CD4-positive, alpha-beta T cell (primary cell): ENCODE data around the gene SLC7A6. TPM values are rescaled to one million over a fixed set of nuclear protein-coding genes. Genes with fewer than 3 reads are reported as not detected.

Experiments used
- ATAC-seq: fragments of 200-7000 bp; cut with Tn5 transposase; one replicate; pipeline ENCODE4 v1.10.0; 2022; ENCODE audit warnings: mild to moderate bottlenecking; ENCODE audit not compliant: poor library complexity
- CTCF ChIA-PET: fragments of 350-600 bp; sonication (Branson Sonifier 250); formaldehyde crosslinking; loops from one replicate; lab custom pipeline; 2021; ENCODE audit warnings: antibody characterized with exemption, inconsistent platforms; lab: Charles Lee
- POLR2A ChIA-PET: fragments of 350-600 bp; sonication (Branson Sonifier 250); formaldehyde crosslinking; loops from one replicate; lab custom pipeline; 2021; ENCODE audit warnings: antibody characterized with exemption, inconsistent platforms; lab: Charles Lee
- DNase-seq, 14 experiments: peaks; one replicate each; pipeline ENCODE4 v3.0.0-alpha.2; 2013 to 2020; ENCODE audit warnings: mixed read lengths in 2 of 14
- H3K27ac ChIP-seq, 2 donors: one replicate each; pipeline versions ENCODE4 v1.5.1 to v1.7.0; 2013; ENCODE audit warnings: low read length in 2 of 2, low read depth in 1 of 2, mild to moderate bottlenecking in 1 of 2
- H3K27me3 ChIP-seq, 2 experiments: 1 replicate in 1 of 2; 2 replicates in 1 of 2; pipeline versions ENCODE4 v1.6.1 to v1.7.0; 2013; ENCODE audit warnings: low read length in 2 of 2, control low read depth in 1 of 2, mild to moderate bottlenecking in 1 of 2, moderate library complexity in 1 of 2; ENCODE audit not compliant: insufficient read depth in 2 of 2, control insufficient read depth in 1 of 2
- H3K36me3 ChIP-seq: one replicate; pipeline ENCODE4 v1.6.1; 2013; ENCODE audit warnings: low read length, control low read depth; ENCODE audit not compliant: insufficient read depth
- H3K4me1 ChIP-seq: one replicate; pipeline ENCODE4 v1.6.1; 2013; ENCODE audit warnings: low read length, control low read depth; ENCODE audit not compliant: insufficient read depth
- H3K4me3 ChIP-seq: one replicate; pipeline ENCODE4 v1.5.1; 2013; ENCODE audit warnings: mild to moderate bottlenecking, low read length, moderate library complexity
- H3K9me3 ChIP-seq, 2 experiments: 1 replicate in 1 of 2; 2 replicates in 1 of 2; pipeline versions ENCODE4 v1.6.1 to v1.7.0; 2013; ENCODE audit warnings: low read length in 2 of 2, mild to moderate bottlenecking in 2 of 2, control low read depth in 1 of 2, moderate library complexity in 1 of 2; ENCODE audit not compliant: control insufficient read depth in 1 of 2, insufficient read depth in 1 of 2
- H3K27ac Mint-ChIP-seq: one replicate; pipeline ENCODE4 v1.8.0; 2020; ENCODE audit warnings: mixed read lengths
- H3K27me3 Mint-ChIP-seq: one replicate; pipeline ENCODE4 v1.8.0; 2021; ENCODE audit warnings: mixed read lengths
- H3K36me3 Mint-ChIP-seq: one replicate; pipeline ENCODE4 v1.8.0; 2021; ENCODE audit warnings: low read depth, mixed read lengths
- H3K4me1 Mint-ChIP-seq: one replicate; pipeline ENCODE4 v1.8.0; 2021; ENCODE audit warnings: low read depth, mixed read lengths
- H3K4me3 Mint-ChIP-seq: one replicate; pipeline ENCODE4 v1.8.0; 2020; ENCODE audit warnings: mild to moderate bottlenecking, mixed read lengths
- H3K9me3 Mint-ChIP-seq: one replicate; pipeline ENCODE4 v1.8.0; 2020; ENCODE audit warnings: mixed read lengths
- intact Hi-C, 2 experiments: fragments of 100-400 bp; cut with DNase I in 1 of 2; cut with micrococcal nuclease in 1 of 2; formaldehyde crosslinking; loops; one replicate each; pipeline versions ENCODE4 v1.15.1 to v1.9.0; 2023 to 2025; cut with DNase I, micrococcal nuclease
- total RNA-seq, 174 experiments: library from RNA in 2 of 174; stranded (reverse) in 2 of 174; gene quantifications; one replicate each; pipeline ENCODE4 v1.2.3 and lab custom pipeline; 2021 to 2026
- TF ChIP-seq, protein P1 (sequence below): fragments of 200-600 bp; IDR thresholded peaks from one replicate; pipeline ENCODE4 v1.8.0; 2022; ENCODE audit warnings: antibody characterized with exemption, mild to moderate bottlenecking

SLC7A6 gene
- total RNA-seq, 2 experiments from 2014 or later: 187 to 197 TPM

DNA sequence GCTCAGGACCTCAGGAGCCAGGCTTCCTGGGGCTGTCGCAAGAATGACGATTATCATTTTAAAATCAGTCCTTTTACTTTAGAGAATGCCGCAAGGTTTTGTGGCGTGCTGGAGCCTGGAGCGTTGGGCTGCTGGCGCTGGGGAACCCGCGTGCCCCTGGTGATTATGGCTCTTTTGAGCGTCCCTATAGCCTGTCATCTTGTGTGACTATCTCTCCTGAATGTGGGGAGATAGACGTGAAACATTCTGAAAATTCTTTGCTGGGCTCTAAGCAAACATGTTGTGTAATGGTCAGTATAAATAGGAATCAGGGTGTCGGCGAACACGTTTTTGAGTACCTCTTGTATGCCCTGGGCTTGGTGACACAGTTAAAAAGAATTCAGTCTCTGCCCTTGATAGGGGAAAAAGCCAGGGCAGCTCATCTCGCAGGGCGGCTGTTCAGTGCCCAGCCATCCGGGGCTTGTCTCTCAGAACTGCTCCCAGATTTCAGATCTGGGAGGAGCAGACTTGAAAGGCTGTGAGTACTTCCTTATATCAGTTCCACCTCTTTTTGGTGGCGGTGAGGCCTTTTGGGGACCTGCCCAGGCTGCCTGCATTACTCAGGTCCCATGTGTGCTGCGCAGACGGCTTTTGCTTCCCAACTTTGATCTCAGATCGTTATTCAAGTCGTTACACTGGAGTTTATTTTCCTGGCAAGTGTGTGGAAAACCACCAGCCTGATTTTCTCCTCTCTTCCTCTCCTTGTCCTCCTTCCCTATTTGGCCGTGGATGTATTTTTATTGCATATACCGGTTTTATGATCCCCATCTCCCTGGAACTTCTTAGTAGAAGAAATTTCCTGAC is 973 bp downstream of the SLC7A6 start:
- peak overlapping the region; percentile 93 to 99 for H3K27ac ChIP-seq
- H3K27me3 Mint-ChIP-seq: no peaks in the 10 kb centered on the region
- peaks cover 71% of the 10 kb centered on the region for H3K4me1 Mint-ChIP-seq
- H3K27ac Mint-ChIP-seq: peak overlapping the region; percentile 94
- peaks cover 71% of the 10 kb centered on the region for H3K4me1 ChIP-seq
- H3K4me3 Mint-ChIP-seq: peak overlapping the region; percentile 93
- no peaks in the 10 kb centered on the region for H3K9me3 ChIP-seq
- ChIA-PET CTCF (interaction anchor here (5.3 to 5.8 kb wide), 2 partner anchors 25 to 61 kb away, joined by 148 to 278 read pairs; no protein-coding TSS in a partner anchor), POLR2A (interaction anchor here (0.6 to 5.1 kb wide), 4 partner anchors 10 to 70 kb away, joined by 3 to 151 read pairs (median 60); partner anchors contain the start of genes PRMT7 and SLC7A6OS)
- no peaks in the 10 kb centered on the region for H3K27me3 ChIP-seq
- TF ChIP-seq, protein P1, sequence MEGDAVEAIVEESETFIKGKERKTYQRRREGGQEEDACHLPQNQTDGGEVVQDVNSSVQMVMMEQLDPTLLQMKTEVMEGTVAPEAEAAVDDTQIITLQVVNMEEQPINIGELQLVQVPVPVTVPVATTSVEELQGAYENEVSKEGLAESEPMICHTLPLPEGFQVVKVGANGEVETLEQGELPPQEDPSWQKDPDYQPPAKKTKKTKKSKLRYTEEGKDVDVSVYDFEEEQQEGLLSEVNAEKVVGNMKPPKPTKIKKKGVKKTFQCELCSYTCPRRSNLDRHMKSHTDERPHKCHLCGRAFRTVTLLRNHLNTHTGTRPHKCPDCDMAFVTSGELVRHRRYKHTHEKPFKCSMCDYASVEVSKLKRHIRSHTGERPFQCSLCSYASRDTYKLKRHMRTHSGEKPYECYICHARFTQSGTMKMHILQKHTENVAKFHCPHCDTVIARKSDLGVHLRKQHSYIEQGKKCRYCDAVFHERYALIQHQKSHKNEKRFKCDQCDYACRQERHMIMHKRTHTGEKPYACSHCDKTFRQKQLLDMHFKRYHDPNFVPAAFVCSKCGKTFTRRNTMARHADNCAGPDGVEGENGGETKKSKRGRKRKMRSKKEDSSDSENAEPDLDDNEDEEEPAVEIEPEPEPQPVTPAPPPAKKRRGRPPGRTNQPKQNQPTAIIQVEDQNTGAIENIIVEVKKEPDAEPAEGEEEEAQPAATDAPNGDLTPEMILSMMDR: no peak
- intact Hi-C loops: loop anchor here (1.0 to 2.0 kb wide), 4 partner anchors 11 to 23 kb away; no protein-coding TSS in a partner anchor
- peak overlapping the region; percentile 74 for H3K4me3 ChIP-seq
- no peaks in the 10 kb centered on the region for H3K9me3 Mint-ChIP-seq
- ATAC-seq (peak; percentile 28), DNase-seq (peak in 10 of 14 experiments; percentile 17 to 85 (median 56))
- peaks cover 22% of the 10 kb centered on the region for H3K36me3 ChIP-seq
- peaks cover 51% of the 10 kb centered on the region for H3K36me3 Mint-ChIP-seq

DNA sequence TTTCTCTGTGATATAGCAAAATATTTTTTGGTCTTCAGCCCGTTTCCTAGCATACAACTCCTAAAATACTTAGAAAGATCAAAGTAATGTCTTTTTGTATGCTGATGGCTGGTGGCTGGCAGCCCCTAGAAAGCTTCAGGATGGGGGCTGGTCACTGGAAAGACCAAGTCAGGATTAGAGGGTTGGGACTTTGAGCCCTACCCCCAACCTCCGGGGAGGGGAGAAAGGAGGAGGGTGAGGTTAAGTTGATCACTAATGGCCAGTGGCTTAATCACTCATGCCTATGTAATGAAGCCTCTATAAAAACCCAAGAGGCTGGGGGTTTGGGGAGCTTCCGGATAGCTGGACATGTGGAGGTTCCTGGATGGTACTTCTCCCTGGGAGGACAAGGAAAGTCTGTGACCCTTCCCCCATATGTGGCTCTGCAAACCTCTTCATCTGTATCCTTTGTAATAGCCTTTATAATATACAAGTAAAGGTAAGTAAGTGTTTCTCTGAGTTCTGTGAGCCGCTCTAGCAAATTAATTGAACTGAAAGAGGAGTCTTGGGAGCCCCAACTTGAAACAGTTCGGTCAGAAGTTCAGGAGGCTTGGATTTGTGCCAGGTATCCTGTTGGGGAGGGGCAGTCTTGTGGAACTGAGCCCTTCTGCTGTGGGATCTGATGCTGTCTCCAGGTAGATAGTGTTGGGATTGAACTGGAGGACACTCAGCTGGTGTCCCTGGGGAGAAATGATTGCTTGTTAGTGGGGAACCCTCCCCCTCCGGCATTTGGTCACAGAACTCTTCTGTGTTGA is 3.5 kb downstream of the SLC7A6 start:
- Mint-ChIP-seq H3K36me3 (peaks cover 69% of the 10 kb centered on the region), H3K9me3 (no peaks in the 10 kb centered on the region), H3K27ac (peak overlapping the region; percentile 94), H3K27me3 (no peaks in the 10 kb centered on the region), H3K4me1 (peaks cover 85% of the 10 kb centered on the region), H3K4me3 (peak overlapping the region; percentile 70)
- POLR2A ChIA-PET: interaction anchor here (1.5 to 12.9 kb wide), 2 partner anchors 18 to 43 kb away, joined by 3 to 271 read pairs; partner anchors contain the start of genes PRMT7 and SLC7A6OS
- intact Hi-C loops: no loop called here
- Histone ChIP-seq H3K4me1 (peaks cover 84% of the 10 kb centered on the region), H3K27me3 (no peaks in the 10 kb centered on the region), H3K27ac (peak overlapping the region; percentile 47 to 70), H3K36me3 (peaks cover 32% of the 10 kb centered on the region), H3K9me3 (no peaks in the 10 kb centered on the region), H3K4me3 (no peak overlapping the region)
- TF ChIP-seq, protein P1: no peak
- CTCF ChIA-PET: interaction anchor here (1.5 kb wide), 1 partner anchor 61 kb away, joined by 5 read pairs; no protein-coding TSS in a partner anchor
- ATAC-seq (no peak), DNase-seq (peak in 1 of 14 experiments; percentile 19)

DNA sequence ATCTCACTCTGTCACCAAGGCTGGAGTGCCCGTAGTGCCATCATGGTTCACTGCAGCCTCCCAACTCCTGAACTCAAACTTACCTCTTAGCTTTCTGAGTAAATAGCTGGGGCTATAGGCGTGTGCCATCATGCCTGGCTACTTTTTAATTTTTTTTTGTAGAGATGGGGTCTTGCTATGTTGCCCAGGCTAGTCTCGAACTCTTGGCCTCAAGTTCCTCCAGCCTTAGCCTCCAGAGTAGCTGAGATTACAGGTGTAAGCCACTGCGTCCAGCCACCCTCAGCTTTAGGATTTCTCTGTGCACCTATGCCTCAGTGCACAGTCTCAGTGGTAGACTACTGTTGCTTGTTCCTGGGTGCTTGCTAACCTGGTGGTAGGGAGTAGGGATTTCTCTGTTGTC is 5.5 kb downstream of the SLC7A6 start:
- H3K27me3 Mint-ChIP-seq: no peaks in the 10 kb centered on the region
- no peaks in the 10 kb centered on the region for H3K27me3 ChIP-seq
- TF ChIP-seq, protein P1: no peak
- peak overlapping the region; percentile 71 to 84 for H3K27ac ChIP-seq
- H3K36me3 ChIP-seq: peaks cover 41% of the 10 kb centered on the region
- ATAC-seq (no peak), DNase-seq (no peak)
- ChIA-PET CTCF (interaction anchor here (1.3 to 3.9 kb wide), 4 partner anchors 8 to 59 kb away, joined by 4 to 23 read pairs (median 12); no protein-coding TSS in a partner anchor), POLR2A (interaction anchor here (1.1 to 12.9 kb wide), 3 partner anchors 16 to 185 kb away, joined by 4 to 271 read pairs (median 7); partner anchors contain the start of genes NFATC3, PRMT7 and SLC7A6OS)
- peak overlapping the region; percentile 94 for H3K27ac Mint-ChIP-seq
- H3K9me3 Mint-ChIP-seq: no peaks in the 10 kb centered on the region
- H3K4me3 ChIP-seq: no peak overlapping the region
- H3K4me1 ChIP-seq: peaks cover 91% of the 10 kb centered on the region
- peaks cover 91% of the 10 kb centered on the region for H3K4me1 Mint-ChIP-seq
- intact Hi-C loops: no loop called here
- peaks cover 75% of the 10 kb centered on the region for H3K36me3 Mint-ChIP-seq
- no peaks in the 10 kb centered on the region for H3K9me3 ChIP-seq
- H3K4me3 Mint-ChIP-seq: peak overlapping the region; percentile 77
